GM18505 (cell line): Measurements from ENCODE around the gene TNFRSF1A.

Experiments used
- ATAC-seq: cut with Tn5 transposase; IDR thresholded peaks from one replicate; pipeline ENCODE4 v1.9.1; 2021; ENCODE audit not compliant: unreplicated experiment
- POLR2A ChIP-seq: IDR thresholded peaks from 4 replicates; pipeline ENCODE4 v1.6.1; 2011; ENCODE audit warnings: borderline replicate concordance; ENCODE audit not compliant: insufficient read depth, insufficient read length; ENCODE audit errors: extremely low read depth

TNFRSF1A gene

GRCh38 chr12:6341417-6342139 lies at the start of gene TNFRSF1A:
TSS of gene TNFRSF1A (minus strand) at chr12:6342076. CDS start at chr12:6341814, 262 bp downstream.
- ATAC-seq = no peak
- no peak for TF ChIP-seq POLR2A

GRCh38 chr12:6391013-6391412 lies 49.1 kb upstream of the TNFRSF1A start:
- no peak for TF ChIP-seq POLR2A
- ATAC-seq = no peak

GRCh38 chr12:6390084-6390799 lies 48.4 kb upstream of the TNFRSF1A start:
- no peak for ATAC-seq
- no peak for TF ChIP-seq POLR2A

GRCh38 chr12:6387541-6387940 lies 45.7 kb upstream of the TNFRSF1A start:
- no peak for ATAC-seq
- TF ChIP-seq POLR2A = no peak

GRCh38 chr12:6386491-6386890 lies 44.6 kb upstream of the TNFRSF1A start:
- TF ChIP-seq POLR2A = no peak
- ATAC-seq = no peak

GRCh38 chr12:6386038-6386437 lies 44.2 kb upstream of the TNFRSF1A start:
- no peak for ATAC-seq
- TF ChIP-seq POLR2A = no peak

GRCh38 chr12:6384499-6385436 lies 42.9 kb upstream of the TNFRSF1A start:
- TF ChIP-seq POLR2A = no peak
- ATAC-seq = no peak

- TF ChIP-seq POLR2A = no peak
- no peak for ATAC-seq
Observed at GRCh38 chr12:6383572-6384498, 42.0 kb upstream of the TNFRSF1A start, which contains the start of gene LTBR. TSS of gene LTBR (plus strand) at chr12:6384162. CDS start at chr12:6384359, 197 bp downstream.

- no peak for TF ChIP-seq POLR2A
- ATAC-seq = no peak
Observed at GRCh38 chr12:6382982-6383381, 41.1 kb upstream of the TNFRSF1A start.

GRCh38 chr12:6382371-6382770 lies 40.5 kb upstream of the TNFRSF1A start:
- ATAC-seq = no peak

GRCh38 chr12:6380141-6381121 lies 38.6 kb upstream of the TNFRSF1A start:
- ATAC-seq = no peak
- TF ChIP-seq POLR2A = no peak

More at GRCh38 chr12:6382371-6382770, 40.5 kb upstream of the TNFRSF1A start:
- no peak for TF ChIP-seq POLR2A
